ENCODE results near the gene MPP2.
"Not testable (repeated sequence)": the region's sequence is repeated elsewhere in the genome, so short reads cannot be mapped to it uniquely, and the experiment has no call there.

MPP2 gene

GRCh38 chr17:43907425-43907981, at the start of gene MPP2:
Gene MPP2 (minus strand): TSS chr17:43907536. CDS start chr17:43904460, 3,076 bp downstream.
- no peak for FAIRE-seq

GRCh38 chr17:43956222-43956621, 48.9 kb upstream of the MPP2 start:
- FAIRE-seq, result no peak

GRCh38 chr17:43953746-43954145, 46.4 kb upstream of the MPP2 start, which contains the start of gene PYY:
Gene PYY (minus strand): TSS chr17:43953940. CDS start chr17:43953483, 457 bp downstream.
- FAIRE-seq, result no peak

- no peak for FAIRE-seq
Observed at GRCh38 chr17:43952724-43953666, 45.7 kb upstream of the MPP2 start.

GRCh38 chr17:43952351-43952723, 45.0 kb upstream of the MPP2 start:
- FAIRE-seq, result no peak

GRCh38 chr17:43951750-43952149, 44.4 kb upstream of the MPP2 start:
- no peak for FAIRE-seq

- no peak for FAIRE-seq
Observed at GRCh38 chr17:43950554-43950953, 43.2 kb upstream of the MPP2 start.

- no peak for FAIRE-seq
Observed at GRCh38 chr17:43949781-43950180, 42.4 kb upstream of the MPP2 start.

GRCh38 chr17:43946781-43947180, 39.4 kb upstream of the MPP2 start:
- no peak for FAIRE-seq

- FAIRE-seq, result no peak
Observed at GRCh38 chr17:43945074-43945829, 37.9 kb upstream of the MPP2 start.

- no peak for FAIRE-seq
Observed at GRCh38 chr17:43942051-43942685, 34.8 kb upstream of the MPP2 start, which contains the start of gene PPY. Gene PPY (minus strand): TSS chr17:43942476. CDS start chr17:43941654, 822 bp downstream.

- FAIRE-seq, result no peak
Observed at GRCh38 chr17:43940630-43941029, 33.3 kb upstream of the MPP2 start.

- no peak for FAIRE-seq
Observed at GRCh38 chr17:43939886-43940285, 32.5 kb upstream of the MPP2 start.

GRCh38 chr17:43939452-43939851, 32.1 kb upstream of the MPP2 start:
- FAIRE-seq, result not testable (repeated sequence)

GRCh38 chr17:43938838-43939182, 31.5 kb upstream of the MPP2 start:
- no peak for FAIRE-seq

GRCh38 chr17:43936434-43936833, 29.1 kb upstream of the MPP2 start:
- FAIRE-seq, result no peak

- no peak for FAIRE-seq
Observed at GRCh38 chr17:43935926-43936261, 28.6 kb upstream of the MPP2 start.

GRCh38 chr17:43935204-43935925, 28.0 kb upstream of the MPP2 start:
- FAIRE-seq, result no peak

- no peak for FAIRE-seq
Observed at GRCh38 chr17:43932923-43933322, 25.6 kb upstream of the MPP2 start.

GRCh38 chr17:43932357-43932756, 25.0 kb upstream of the MPP2 start:
- no peak for FAIRE-seq

- FAIRE-seq, result no peak
Observed at GRCh38 chr17:43931062-43931571, 23.8 kb upstream of the MPP2 start.

GRCh38 chr17:43928609-43929008, 21.3 kb upstream of the MPP2 start:
- no peak for FAIRE-seq

All from A204.1 (cell line).